ENCODE data around the gene NT5C3B. TPM values are rescaled to one million over a fixed set of nuclear protein-coding genes. Genes with fewer than 3 reads are reported as not detected.
A peak's percentile ranks its signal among the peaks of the same experiment; 100 is the strongest.
"Not testable (repeated sequence)": the region's sequence is repeated elsewhere in the genome, so short reads cannot be mapped to it uniquely, and the experiment has no call there.

NT5C3B gene
- total RNA-seq, 4 donors from 2014 or later, result 17.7 to 35.1 (median 25.9) TPM

DNA sequence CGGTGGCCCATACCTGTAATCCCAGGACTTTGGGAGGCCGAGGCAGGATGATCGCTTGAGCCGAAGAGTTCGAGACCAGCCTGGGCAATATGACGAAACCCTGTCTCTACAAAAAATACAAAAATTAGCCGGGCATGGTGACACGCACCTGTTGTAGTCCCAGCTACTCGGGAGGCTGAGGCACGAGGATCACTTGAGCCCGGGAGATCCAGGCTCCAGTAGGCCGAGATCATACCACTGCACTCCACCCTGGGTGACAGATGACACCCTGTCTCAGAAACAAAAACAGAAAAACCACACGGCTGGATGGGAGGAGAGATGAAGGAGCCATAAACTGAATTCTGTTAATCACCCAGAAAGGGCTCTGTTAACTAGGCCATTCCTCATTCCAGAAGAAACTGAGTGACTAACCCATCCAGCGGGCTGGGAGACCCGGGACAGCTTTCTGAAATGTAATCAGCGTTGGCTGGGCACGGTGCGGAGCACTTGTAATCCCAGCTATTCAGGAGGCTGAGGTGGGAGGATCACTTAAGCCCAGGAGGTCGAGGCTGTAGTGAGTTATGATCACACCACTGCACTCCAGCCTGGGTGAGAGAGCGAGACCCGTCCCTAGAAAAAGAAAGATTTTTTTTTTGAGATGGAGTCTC is 641 bp upstream of the NT5C3B start:
- 45 to 51% methylated on average over 21 of the region's 21 CpGs for WGBS, 2 donors
- no peak for DNase-seq (ENCODE audit: low spot score in 2 of 2)
- no peak for TF ChIP-seq POLR2A (IDR thresholded peaks at IDR 0.05)
- TF ChIP-seq, protein P1, sequence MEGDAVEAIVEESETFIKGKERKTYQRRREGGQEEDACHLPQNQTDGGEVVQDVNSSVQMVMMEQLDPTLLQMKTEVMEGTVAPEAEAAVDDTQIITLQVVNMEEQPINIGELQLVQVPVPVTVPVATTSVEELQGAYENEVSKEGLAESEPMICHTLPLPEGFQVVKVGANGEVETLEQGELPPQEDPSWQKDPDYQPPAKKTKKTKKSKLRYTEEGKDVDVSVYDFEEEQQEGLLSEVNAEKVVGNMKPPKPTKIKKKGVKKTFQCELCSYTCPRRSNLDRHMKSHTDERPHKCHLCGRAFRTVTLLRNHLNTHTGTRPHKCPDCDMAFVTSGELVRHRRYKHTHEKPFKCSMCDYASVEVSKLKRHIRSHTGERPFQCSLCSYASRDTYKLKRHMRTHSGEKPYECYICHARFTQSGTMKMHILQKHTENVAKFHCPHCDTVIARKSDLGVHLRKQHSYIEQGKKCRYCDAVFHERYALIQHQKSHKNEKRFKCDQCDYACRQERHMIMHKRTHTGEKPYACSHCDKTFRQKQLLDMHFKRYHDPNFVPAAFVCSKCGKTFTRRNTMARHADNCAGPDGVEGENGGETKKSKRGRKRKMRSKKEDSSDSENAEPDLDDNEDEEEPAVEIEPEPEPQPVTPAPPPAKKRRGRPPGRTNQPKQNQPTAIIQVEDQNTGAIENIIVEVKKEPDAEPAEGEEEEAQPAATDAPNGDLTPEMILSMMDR (IDR thresholded peaks at IDR 0.05), result no peak
- no peak overlapping the region for H3K4me3 ChIP-seq (ENCODE audit: low read depth, poor library complexity, severe bottlenecking)
- intact Hi-C loops (cut with DNase I; ENCODE audit: low total_unique reads), result no loop called here

DNA sequence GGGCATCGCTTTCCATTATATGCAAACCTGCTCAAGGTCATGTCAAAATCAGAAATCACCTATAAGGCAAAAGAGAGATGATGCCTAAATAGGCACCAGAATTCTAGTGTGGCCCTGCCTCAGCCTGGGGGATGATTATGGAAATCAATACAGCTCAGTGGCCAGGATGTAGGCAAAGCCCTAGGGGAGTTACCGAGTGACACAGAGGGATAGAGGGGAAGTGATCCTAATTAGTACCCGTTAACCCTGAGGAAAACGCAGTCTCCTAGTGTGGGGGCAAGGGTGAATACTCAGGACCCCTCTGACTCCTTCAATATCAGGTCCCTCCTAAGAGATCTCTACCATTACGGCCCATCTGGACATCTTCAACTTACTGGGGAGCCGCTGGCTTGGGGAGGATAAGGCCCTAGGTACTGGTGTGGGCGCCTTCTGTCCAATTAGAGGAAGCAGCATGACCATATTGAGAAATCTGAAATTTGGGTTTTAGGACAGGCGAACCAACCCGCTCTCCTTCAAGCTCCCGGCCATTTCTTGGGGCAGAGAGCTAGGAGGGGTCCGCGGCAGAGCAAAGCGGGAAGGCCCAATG is 725 bp downstream of the NT5C3B start:
- intact Hi-C loops (cut with DNase I; ENCODE audit: low total_unique reads), result no loop called here
- WGBS, 2 donors, result 12 to 13% methylated on average over 10 to 13 of the region's 13 CpGs
- no peak for DNase-seq (ENCODE audit: low spot score in 2 of 2)
- peak overlapping the region; percentile 84 for H3K4me3 ChIP-seq (ENCODE audit: low read depth, poor library complexity, severe bottlenecking)
- no peak for TF ChIP-seq POLR2A (IDR thresholded peaks at IDR 0.05)
- TF ChIP-seq, protein P1 (IDR thresholded peaks at IDR 0.05), result no peak

DNA sequence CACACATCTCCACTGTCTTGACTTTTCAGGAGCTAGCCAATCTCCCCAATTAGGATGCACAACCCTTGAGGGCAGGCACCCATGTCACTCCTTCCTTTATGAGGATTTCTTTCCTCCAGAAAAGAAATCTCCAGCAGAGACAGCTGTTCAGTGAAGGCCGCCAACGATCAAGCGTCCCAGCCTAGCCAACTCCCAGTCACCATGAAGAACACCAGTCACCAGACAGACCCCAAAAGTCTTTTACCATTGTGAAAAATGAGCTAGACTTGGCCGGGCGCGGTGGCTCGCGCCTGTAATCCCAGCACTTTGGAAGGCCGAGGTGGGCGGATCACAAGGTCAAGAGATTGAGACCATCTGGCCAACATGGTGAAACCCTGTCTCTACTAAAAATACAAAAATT is 6.1 kb downstream of the NT5C3B start:
- 86 to 87% methylated on average over 10 of the region's 10 CpGs for WGBS, 2 donors
- intact Hi-C loops (cut with DNase I; ENCODE audit: low total_unique reads); H3K4me3 ChIP-seq (ENCODE audit: low read depth, poor library complexity, severe bottlenecking): not testable (repeated sequence)
- DNase-seq (ENCODE audit: low spot score in 2 of 2), result peak in 1 of 2 donors; percentile 63

DNA sequence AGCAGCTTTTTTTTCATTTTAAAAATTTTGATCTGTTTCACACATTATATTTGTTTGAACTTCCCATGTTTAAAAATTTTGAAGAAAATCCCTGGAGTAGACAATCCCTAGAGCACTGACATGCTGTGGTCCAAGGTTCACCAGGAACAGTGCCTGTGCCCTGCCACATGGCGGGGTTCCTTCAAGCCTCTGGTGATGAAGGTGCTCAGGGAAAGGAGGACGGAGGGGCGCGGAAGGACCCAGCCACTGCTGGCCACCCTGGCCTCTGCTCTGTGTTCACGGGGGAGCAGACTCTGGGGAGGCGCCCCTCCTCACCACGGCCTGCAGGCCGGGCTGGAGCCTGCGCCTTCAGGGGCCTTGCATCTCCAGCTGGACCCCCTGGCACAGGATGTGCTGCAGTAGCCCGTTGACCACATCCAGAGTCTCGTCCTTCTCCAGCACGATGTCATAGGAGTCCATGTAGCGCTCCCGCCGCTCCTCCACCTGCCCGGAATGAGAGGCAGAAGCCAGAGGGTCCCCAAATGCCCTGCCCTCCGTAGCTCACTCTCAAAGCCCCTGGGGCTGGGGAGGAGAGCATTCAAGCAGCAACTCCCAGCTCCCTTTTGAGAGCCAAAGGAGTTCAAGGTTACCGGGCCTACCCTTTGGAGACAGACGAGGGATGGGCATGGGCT is 10.7 kb downstream of the NT5C3B start:
- no peak overlapping the region for H3K4me3 ChIP-seq (ENCODE audit: low read depth, poor library complexity, severe bottlenecking)
- intact Hi-C loops (cut with DNase I; ENCODE audit: low total_unique reads), result no loop called here
- WGBS, 2 donors, result 85 to 93% methylated on average over 19 of the region's 19 CpGs
- DNase-seq (ENCODE audit: low spot score in 2 of 2), result no peak
- no peak for TF ChIP-seq POLR2A (IDR thresholded peaks at IDR 0.05)
- TF ChIP-seq, protein P1 (IDR thresholded peaks at IDR 0.05), result no peak

DNA sequence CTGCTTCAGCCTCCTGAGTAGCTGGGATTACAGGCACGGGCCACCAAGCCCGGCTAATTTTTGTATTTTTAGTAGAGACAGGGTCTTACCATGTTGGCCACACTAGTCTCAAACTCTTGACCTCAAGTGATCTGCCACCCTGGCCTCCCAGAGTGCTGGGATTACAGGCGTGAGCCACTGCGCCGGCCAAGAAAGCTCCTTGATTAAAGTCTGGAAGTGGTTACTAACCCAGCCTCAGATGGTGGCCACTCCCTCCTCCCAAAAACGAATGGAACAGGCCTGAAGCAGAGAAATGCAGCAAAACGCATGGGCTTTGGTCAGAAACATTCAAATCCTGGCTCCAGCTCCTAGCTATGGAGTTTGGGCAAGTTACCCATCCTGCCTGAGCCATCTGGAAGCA is 11.9 kb downstream of the NT5C3B start:
- 53 to 57% methylated on average over 6 to 7 of the region's 7 CpGs for WGBS, 2 donors
- TF ChIP-seq, protein P1 (IDR thresholded peaks at IDR 0.05), result no peak
- TF ChIP-seq POLR2A (IDR thresholded peaks at IDR 0.05), result no peak
- no peak for DNase-seq (ENCODE audit: low spot score in 2 of 2)
- intact Hi-C loops (cut with DNase I; ENCODE audit: low total_unique reads), result no loop called here
- H3K4me3 ChIP-seq (ENCODE audit: low read depth, poor library complexity, severe bottlenecking), result no peak overlapping the region

DNA sequence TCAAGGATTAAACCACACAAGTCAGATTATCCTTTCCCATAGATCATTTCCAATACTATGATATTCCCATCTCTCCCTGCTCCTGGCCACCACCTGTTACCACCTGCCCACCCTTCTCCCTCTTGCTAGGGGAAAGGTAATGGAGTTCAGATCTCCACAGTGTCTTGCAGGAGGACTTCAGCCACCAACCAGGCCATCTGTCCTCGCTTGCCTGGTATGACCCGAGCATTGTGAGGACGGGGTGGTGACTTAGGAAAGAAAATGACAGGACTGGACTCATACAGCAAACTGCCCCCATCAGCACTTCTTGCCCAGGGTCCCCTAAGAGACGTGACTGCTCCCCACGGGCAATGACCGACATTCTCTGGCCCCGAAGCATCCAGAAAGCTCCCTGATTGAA is 12.5 kb downstream of the NT5C3B start:
- no peak overlapping the region for H3K4me3 ChIP-seq (ENCODE audit: low read depth, poor library complexity, severe bottlenecking)
- TF ChIP-seq, protein P1 (IDR thresholded peaks at IDR 0.05), result no peak
- no peak for TF ChIP-seq POLR2A (IDR thresholded peaks at IDR 0.05)
- intact Hi-C loops (cut with DNase I; ENCODE audit: low total_unique reads), result no loop called here
- 83 to 84% methylated on average over 7 of the region's 7 CpGs for WGBS, 2 donors
- no peak for DNase-seq (ENCODE audit: low spot score in 2 of 2)

Data from lower leg skin (tissue), 4 donors.